Measurements from ENCODE around the gene KCNAB1.
"Not testable (repeated sequence)": the region's sequence is repeated elsewhere in the genome, so short reads cannot be mapped to it uniquely, and the experiment has no call there.

Gene KCNAB1

GRCh38 chr3:156561533-156561932 lies 441.2 kb downstream of the KCNAB1 start:
- Histone ChIP-seq H3K4me1 (ENCODE audit: insufficient read depth, low read length, severe bottlenecking) (no peaks in the 10 kb centered on the region), H3K27ac (ENCODE audit: low read depth, low read length, poor library complexity, severe bottlenecking) (no peak overlapping the region), H3K36me3 (ENCODE audit: insufficient read depth, low read length) (no peaks in the 10 kb centered on the region), H4K20me1 (ENCODE audit: insufficient read depth, low read length) (no peaks in the 10 kb centered on the region), H3F3A (ENCODE audit: insufficient read depth, low read length) (no peaks in the 10 kb centered on the region), H3K4me3 (ENCODE audit: low read depth, low read length, poor library complexity, severe bottlenecking) (no peak overlapping the region), H2AFZ (ENCODE audit: low read length) (no peak overlapping the region), H3K9ac (ENCODE audit: low read length) (no peak overlapping the region), H3K4me2 (ENCODE audit: low read length) (no peak overlapping the region), H3K9me2 (ENCODE audit: low read depth, low read length) (no peaks in the 10 kb centered on the region), H3K27me3 (ENCODE audit: insufficient read depth, low read length) (no peaks in the 10 kb centered on the region), H3K79me2 (ENCODE audit: insufficient read depth, low read length) (no peaks in the 10 kb centered on the region), H3K9me3 (ENCODE audit: low read length) (no peaks in the 10 kb centered on the region)
- TF ChIP-seq CTCF (IDR thresholded peaks at IDR 0.05; ENCODE audit: low read length): no peak
- TF ChIP-seq EZH2 (IDR thresholded peaks at IDR 0.05; ENCODE audit: borderline replicate concordance, low read length): no peak

GRCh38 chr3:156562486-156562885 lies 442.1 kb downstream of the KCNAB1 start:
- not testable (repeated sequence) for H3K36me3 ChIP-seq (ENCODE audit: insufficient read depth, low read length); H3K4me1 ChIP-seq (ENCODE audit: insufficient read depth, low read length, severe bottlenecking); H3K27ac ChIP-seq (ENCODE audit: low read depth, low read length, poor library complexity, severe bottlenecking); H3F3A ChIP-seq (ENCODE audit: insufficient read depth, low read length); H3K9ac ChIP-seq (ENCODE audit: low read length); H4K20me1 ChIP-seq (ENCODE audit: insufficient read depth, low read length); H2AFZ ChIP-seq (ENCODE audit: low read length); H3K4me3 ChIP-seq (ENCODE audit: low read depth, low read length, poor library complexity, severe bottlenecking); H3K27me3 ChIP-seq (ENCODE audit: insufficient read depth, low read length); H3K9me3 ChIP-seq (ENCODE audit: low read length); H3K79me2 ChIP-seq (ENCODE audit: insufficient read depth, low read length); H3K4me2 ChIP-seq (ENCODE audit: low read length); H3K9me2 ChIP-seq (ENCODE audit: low read depth, low read length)

DNA sequence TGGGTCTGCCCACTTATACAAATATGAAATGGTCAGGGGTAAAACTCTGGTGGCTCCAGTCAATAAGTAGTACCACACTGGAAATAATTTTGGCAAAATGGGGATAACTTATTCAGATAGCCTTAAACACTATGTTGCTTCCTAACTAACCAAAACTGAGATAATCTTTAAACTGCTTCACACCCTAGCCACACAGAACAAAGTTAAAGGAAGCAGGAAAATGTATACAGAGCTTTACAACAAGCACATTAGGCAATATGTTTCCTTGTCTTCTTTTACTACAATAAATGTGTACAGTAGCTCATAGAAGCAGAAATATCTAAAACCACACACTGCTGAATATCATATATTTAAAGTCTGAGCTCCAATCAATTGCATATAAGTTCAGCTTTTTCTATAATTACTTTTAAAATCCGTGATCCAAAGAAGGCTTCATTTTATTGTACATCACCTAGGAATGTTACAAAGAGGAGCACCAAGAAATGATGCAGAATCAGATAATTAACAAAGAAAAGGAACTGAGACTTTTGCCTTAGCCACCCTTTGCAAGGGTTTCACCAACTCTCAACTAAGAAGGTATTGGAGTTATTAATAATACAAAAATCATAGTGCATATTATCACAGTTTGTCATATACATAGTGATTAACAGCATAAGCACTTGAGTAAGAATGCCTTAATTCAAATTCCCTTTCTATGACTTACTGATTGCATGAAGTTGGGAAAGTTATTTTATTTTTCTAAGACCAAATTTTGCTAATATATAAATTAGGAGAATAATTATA lies 443.7 kb downstream of the KCNAB1 start:
- no peaks in the 10 kb centered on the region for H3F3A ChIP-seq (ENCODE audit: insufficient read depth, low read length)
- H3K9me3 ChIP-seq (ENCODE audit: low read length): no peaks in the 10 kb centered on the region
- H3K4me1 ChIP-seq (ENCODE audit: insufficient read depth, low read length, severe bottlenecking): no peaks in the 10 kb centered on the region
- H3K9me2 ChIP-seq (ENCODE audit: low read depth, low read length): no peaks in the 10 kb centered on the region
- no peak overlapping the region for H3K4me3 ChIP-seq (ENCODE audit: low read depth, low read length, poor library complexity, severe bottlenecking)
- no peak for TF ChIP-seq EZH2 (IDR thresholded peaks at IDR 0.05; ENCODE audit: borderline replicate concordance, low read length)
- TF ChIP-seq CTCF (IDR thresholded peaks at IDR 0.05; ENCODE audit: low read length): no peak
- no peak overlapping the region for H2AFZ ChIP-seq (ENCODE audit: low read length)
- H3K36me3 ChIP-seq (ENCODE audit: insufficient read depth, low read length): no peaks in the 10 kb centered on the region
- H4K20me1 ChIP-seq (ENCODE audit: insufficient read depth, low read length): no peaks in the 10 kb centered on the region
- H3K27me3 ChIP-seq (ENCODE audit: insufficient read depth, low read length): no peaks in the 10 kb centered on the region
- H3K79me2 ChIP-seq (ENCODE audit: insufficient read depth, low read length): no peaks in the 10 kb centered on the region
- no peak overlapping the region for H3K27ac ChIP-seq (ENCODE audit: low read depth, low read length, poor library complexity, severe bottlenecking)
- H3K9ac ChIP-seq (ENCODE audit: low read length): no peak overlapping the region
- no peak overlapping the region for H3K4me2 ChIP-seq (ENCODE audit: low read length)

GRCh38 chr3:156569016-156569415 lies 448.6 kb downstream of the KCNAB1 start:
- not testable (repeated sequence) for H3K27ac ChIP-seq (ENCODE audit: low read depth, low read length, poor library complexity, severe bottlenecking); H3K9me3 ChIP-seq (ENCODE audit: low read length); H3K4me2 ChIP-seq (ENCODE audit: low read length); H3F3A ChIP-seq (ENCODE audit: insufficient read depth, low read length); H3K9ac ChIP-seq (ENCODE audit: low read length); H3K79me2 ChIP-seq (ENCODE audit: insufficient read depth, low read length); H2AFZ ChIP-seq (ENCODE audit: low read length); H3K9me2 ChIP-seq (ENCODE audit: low read depth, low read length); H3K36me3 ChIP-seq (ENCODE audit: insufficient read depth, low read length); H3K27me3 ChIP-seq (ENCODE audit: insufficient read depth, low read length); H3K4me3 ChIP-seq (ENCODE audit: low read depth, low read length, poor library complexity, severe bottlenecking); H4K20me1 ChIP-seq (ENCODE audit: insufficient read depth, low read length); H3K4me1 ChIP-seq (ENCODE audit: insufficient read depth, low read length, severe bottlenecking)

DNA sequence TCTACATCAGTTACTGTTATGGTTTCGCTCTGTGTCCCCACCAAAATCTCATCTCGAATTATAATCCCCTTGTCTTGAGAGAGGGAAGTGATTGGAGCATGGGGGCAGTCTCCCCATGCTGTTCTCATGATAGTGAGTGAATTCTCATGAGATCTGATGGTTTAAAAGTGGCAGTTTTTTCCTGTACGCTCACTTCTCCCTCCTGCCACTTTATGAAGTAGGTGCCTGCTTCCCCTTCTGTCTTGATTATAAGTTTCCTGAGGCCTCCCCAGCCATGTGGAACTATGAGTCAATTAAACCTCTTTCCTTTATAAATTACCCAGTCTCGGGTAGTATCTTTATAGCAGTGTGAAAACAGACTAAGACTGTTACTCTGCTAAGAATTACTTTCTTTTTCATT lies 449.5 kb downstream of the KCNAB1 start:
- H3K79me2 ChIP-seq (ENCODE audit: insufficient read depth, low read length); H3K36me3 ChIP-seq (ENCODE audit: insufficient read depth, low read length); H3K27ac ChIP-seq (ENCODE audit: low read depth, low read length, poor library complexity, severe bottlenecking); H2AFZ ChIP-seq (ENCODE audit: low read length); H3K9me2 ChIP-seq (ENCODE audit: low read depth, low read length); H3K27me3 ChIP-seq (ENCODE audit: insufficient read depth, low read length); H3K9ac ChIP-seq (ENCODE audit: low read length); H3K9me3 ChIP-seq (ENCODE audit: low read length); H3F3A ChIP-seq (ENCODE audit: insufficient read depth, low read length); H3K4me1 ChIP-seq (ENCODE audit: insufficient read depth, low read length, severe bottlenecking); H4K20me1 ChIP-seq (ENCODE audit: insufficient read depth, low read length); H3K4me2 ChIP-seq (ENCODE audit: low read length); H3K4me3 ChIP-seq (ENCODE audit: low read depth, low read length, poor library complexity, severe bottlenecking): not testable (repeated sequence)
